Cardiac fibroblast (primary cell): ENCODE data around the gene RRN3.
"Not testable (repeated sequence)": the region's sequence is repeated elsewhere in the genome, so short reads cannot be mapped to it uniquely, and the experiment has no call there.

Experiments used
- DNase-seq, 2 donors: peaks; one replicate each; pipeline versions ENCODE4 v3.0.0 to v3.0.0-alpha.2; 2010; ENCODE audit warnings: low read depth in 2 of 2
- H3K4me3 ChIP-seq, 2 donors: replicated peaks in 1 of 2; 1 replicate in 1 of 2; 2 replicates in 1 of 2; pipeline ENCODE4 v1.5.1; 2011; ENCODE audit warnings: low read depth in 2 of 2, low read length in 2 of 2, mild to moderate bottlenecking in 2 of 2, moderate library complexity in 1 of 2
- CTCF ChIP-seq: IDR thresholded peaks from one replicate; pipeline ENCODE4 v1.5.1; 2011; ENCODE audit warnings: low read depth, mild to moderate bottlenecking, low read length, inconsistent platforms

The RRN3 gene

GRCh38 chr16:15046692-15047376 lies 47.2 kb downstream of the RRN3 start:
- TF ChIP-seq CTCF: no peak
- no peak overlapping the region for H3K4me3 ChIP-seq

GRCh38 chr16:15045270-15045669 lies 48.8 kb downstream of the RRN3 start:
- DNase-seq, H3K4me3 ChIP-seq: not testable (repeated sequence)

More at GRCh38 chr16:15046692-15047376, 47.2 kb downstream of the RRN3 start:
- DNase-seq: no peak

- no peak overlapping the region for H3K4me3 ChIP-seq
- no peak for DNase-seq
- TF ChIP-seq CTCF: no peak
Measured at GRCh38 chr16:15044286-15044685, 49.8 kb downstream of the RRN3 start.

- DNase-seq: no peak
- no peak for TF ChIP-seq CTCF
- no peak overlapping the region for H3K4me3 ChIP-seq
Measured at GRCh38 chr16:15043344-15043743, 50.7 kb downstream of the RRN3 start.

GRCh38 chr16:15041271-15042004 lies 52.6 kb downstream of the RRN3 start:
- DNase-seq: peak; percentile 63 to 81
- peak; percentile 4 for TF ChIP-seq CTCF
- no peak overlapping the region for H3K4me3 ChIP-seq

GRCh38 chr16:15038689-15039088 lies 55.4 kb downstream of the RRN3 start:
- no peak overlapping the region for H3K4me3 ChIP-seq

More at GRCh38 chr16:15038689-15039088, 55.4 kb downstream of the RRN3 start:
- no peak for TF ChIP-seq CTCF
- no peak for DNase-seq
